NCI-H226 (cell line): ENCODE results near the gene LSM5.

Experiments used
- DNase-seq: peaks from one replicate; pipeline ENCODE4 v3.0.0-alpha.2; 2015

LSM5 gene

DNA sequence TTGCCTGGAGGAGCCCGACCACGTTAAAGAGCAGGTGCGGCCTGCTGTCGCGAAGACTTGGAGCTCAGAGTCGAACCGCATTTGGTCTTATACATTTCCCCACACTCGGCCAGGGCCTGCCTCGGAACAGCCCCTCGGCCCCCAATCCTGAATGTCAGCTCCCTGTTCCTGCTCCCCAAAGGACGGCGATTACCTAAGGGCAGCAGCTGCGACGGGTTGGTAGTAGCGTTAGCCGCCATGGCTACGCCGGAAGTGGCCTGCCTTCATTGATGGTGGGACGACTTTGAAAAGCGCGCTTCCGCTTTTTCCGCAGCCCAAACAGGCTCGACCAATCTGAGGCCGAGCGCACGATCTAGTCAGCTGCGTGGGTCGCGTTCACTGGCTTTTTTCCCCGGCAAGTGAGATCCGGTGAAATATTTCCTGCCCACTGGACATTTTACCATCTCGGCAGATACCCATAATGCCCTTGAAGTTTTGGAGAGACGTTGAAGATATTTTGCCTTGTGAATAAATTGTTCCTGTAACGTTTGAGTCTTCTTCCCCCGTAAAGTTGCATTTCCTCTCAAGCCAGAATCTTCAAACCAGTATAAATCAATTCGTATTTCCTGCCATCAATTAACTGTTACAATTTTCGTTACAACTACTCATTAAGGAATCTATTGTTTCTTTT lies at the start of gene LSM5:
Gene LSM5 (minus strand): TSS at position 254 of the 670 bp plus-strand sequence. CDS start 15 bp downstream, at position 239.
- peak; percentile 100 for DNase-seq

DNA sequence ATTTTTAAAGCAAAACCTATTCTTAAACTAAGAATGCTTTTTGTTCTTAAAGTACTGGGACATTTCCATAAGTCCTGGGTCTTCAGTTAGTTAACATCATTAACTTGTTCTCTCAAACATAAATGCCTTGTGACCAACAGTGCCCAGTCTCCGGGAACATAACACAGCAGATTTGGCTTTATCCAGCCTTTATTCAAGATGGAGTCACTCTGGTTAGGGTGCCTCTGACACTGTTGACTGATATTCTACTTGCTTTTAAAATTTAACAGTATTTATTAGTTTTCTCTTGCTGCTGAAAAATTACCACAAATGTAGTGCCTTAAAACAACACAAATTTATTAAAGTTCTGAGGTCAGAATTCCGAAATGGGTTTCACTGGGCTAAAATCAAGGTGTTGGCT lies 49.2 kb upstream of the LSM5 start:
- no peak for DNase-seq

- DNase-seq, result no peak
Measured at GRCh38 chr7:32537760-32538159, 47.6 kb upstream of the LSM5 start.

DNA sequence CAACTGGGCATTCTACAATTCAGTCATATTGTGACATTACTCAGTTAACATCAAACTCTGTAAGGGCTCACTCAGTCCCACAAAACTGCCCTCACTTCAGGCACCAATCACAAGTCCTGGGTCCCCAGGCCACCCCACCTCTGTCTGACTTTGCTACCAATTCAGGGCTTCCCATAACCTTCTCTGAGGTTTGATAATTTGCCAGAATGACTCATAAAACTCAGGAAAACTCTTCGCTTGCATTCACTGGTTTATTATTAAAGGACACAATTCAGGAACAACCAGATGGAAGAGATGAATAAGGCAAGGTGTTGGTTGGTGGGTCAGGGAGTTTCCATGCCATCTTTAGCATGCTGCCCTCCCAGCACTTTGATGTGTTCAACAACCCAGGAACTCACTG lies 46.4 kb upstream of the LSM5 start:
- peak; percentile 83 for DNase-seq

- DNase-seq, result no peak
Measured at GRCh38 chr7:32536016-32536415, 45.8 kb upstream of the LSM5 start.

DNA sequence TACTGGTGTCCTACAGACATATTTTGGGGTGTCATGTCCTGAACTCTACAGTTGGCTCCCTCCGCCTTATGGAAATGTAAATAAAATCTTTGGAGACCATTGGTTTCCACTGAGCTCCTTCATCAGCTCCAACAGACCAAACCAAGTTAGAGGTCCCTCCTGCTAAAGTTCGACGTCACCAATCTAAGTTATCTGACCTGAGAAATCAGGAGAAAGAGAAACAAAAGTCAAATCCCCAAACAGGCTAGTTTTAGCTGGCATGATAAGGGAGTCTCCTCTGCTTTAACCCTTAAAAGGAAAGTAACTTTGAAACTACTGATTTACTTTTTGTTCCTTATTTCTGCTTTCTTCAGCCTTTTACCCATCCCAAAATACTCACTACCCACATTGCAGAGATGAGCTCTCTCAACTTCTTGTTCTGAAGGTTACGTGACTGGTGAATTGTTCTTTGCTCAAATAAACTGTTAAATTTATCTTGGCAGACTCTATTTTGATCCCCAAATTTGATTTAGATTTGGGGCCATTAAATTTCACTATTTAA lies 45.1 kb upstream of the LSM5 start:
- DNase-seq, result no peak

DNA sequence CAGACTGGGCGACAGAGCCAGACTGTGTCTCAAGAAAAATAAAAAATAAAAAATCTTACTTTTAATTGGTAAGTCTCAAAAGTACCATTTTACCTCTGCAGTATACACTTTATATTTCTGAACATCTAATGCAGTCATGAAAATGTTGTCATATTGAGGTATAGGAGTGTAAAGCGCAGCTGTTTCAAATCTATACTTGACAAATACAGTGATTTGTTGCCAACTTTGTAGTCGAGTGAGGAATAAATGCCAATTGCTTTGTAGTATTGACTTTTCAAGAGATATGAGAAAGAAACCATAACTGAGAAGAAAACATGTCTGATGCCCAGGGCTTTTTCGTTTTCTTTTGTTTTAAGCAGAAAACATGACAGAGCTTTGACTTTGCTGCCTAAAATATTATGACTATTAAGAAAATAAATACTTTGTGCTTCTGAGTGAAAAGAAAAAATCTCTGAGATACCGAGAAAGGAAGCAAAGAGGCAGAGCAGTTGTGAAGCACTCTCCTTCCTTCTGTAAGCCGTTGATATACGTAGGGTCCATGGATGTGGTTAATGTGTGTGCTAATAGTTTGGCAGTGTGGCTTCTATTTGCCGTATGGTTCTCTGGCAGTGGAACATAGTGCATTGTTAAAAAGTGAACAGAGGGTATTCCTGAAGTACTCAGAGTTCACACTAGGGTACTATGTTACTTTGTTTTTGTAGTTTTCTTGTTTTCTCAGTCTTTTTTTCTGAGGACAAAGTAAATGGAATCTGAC lies 43.3 kb upstream of the LSM5 start:
- no peak for DNase-seq

DNA sequence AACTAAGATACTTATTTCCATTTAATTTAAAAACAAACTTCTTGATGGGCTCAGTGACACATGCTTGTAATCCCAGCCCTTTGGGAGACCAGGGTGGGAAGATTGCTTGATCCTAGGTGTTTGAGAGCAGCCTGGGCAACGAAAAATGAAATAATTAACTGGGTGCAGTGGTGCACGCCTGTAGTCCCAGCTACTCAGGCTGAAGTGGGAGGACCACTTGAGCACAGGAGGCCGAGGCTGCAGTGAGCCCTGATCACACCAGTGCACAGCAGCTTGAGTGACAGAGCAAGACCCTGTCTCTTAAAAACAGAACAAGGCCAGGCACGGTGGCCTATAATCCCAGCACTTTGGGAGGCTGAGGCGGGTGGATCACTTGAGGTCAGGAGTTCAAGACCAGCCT lies 42.5 kb upstream of the LSM5 start:
- no peak for DNase-seq

- DNase-seq, result no peak
Measured at GRCh38 chr7:32532086-32532485, 41.9 kb upstream of the LSM5 start.

DNA sequence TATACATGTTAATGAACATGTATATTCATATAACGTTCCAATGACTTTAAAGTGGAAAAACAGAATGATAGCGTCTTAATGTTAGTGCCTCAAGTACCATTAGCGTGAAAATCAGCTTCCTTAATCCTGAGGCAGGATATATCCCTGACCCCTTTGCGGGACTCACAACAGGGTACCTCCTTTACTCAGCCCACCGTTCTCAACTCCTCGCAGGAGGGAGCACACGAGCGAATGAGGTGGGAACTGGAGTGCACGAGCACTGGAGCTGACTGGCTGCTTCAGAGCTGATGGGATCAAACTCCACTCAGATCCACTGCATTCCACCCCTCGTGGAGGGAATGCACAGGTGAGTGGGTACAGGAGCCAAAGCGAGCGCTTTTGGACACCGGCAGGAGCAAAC lies 41.2 kb upstream of the LSM5 start:
- no peak for DNase-seq

DNA sequence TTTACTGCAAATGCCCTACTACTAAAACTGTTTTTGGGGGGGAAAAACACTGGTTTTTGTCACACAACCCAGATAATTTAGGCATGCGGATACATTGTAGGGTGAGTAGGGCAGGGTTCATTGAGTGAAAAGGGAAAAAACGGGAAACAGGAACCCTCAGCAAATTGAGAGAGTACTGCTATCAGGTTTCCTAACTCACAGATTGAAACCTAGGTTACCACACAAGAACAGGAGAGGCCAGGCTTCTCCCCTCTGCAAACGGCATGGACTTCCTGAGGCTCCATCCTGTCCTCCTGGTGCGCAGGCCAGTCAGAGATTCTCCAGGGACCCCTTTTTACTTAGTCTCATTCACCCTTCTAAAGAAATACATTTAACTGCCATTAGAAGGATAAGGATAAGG lies 35.7 kb upstream of the LSM5 start:
- no peak for DNase-seq

DNA sequence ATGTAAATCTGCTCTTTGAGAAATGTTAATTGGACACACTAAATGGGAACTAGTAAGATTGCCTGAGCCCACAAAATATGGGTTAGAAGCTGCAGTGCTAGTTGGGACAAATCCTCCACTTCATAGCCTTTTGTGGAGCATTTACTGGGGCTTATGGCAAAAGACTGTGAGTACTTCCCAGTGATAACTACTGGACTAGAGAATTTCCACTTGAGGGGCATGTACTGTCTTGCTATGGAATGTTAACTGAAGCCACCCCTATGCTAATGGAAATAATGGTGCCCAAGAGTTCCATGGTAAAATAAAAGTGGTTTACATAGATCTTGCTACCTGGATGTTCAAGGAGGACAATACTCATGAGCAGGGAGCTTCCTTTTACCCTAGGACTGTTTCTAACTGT lies 34.5 kb upstream of the LSM5 start:
- no peak for DNase-seq

DNA sequence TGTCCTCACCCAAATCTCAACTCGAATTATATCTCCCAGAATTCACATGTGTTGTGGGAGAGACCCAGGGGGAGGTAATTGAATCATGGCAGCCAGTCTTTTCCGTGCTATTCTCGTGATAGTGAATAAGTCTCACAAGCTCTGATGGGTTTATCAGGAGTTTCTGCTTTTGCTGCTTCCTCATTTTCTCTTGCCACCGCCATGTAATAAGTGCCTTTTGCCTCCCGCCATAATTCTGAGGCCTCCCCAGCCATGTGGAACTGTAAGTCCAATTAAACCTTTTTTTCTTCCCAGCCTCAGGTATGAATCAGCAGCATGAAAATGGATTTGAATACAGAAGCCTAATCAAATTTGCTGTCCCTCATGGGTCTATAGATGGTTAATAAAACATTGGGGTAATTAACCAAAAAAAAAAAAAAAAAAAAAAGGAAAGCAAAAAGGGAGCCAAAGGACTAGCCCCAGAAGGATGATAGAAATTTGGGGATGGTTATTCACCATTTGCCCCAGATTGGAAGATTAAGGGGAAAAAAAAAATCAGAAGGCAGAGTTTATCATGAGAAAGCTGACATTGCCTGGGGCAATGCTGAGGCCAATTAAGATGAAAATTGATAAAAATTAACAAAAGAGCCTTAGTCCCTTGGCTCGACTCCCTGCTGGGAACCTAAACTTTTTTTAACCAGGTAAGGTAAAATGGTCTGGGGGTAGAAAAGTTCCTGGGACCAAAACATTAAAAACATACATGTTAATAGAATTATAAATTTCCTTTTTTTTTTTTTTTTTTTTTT lies 32.8 kb upstream of the LSM5 start:
- no peak for DNase-seq

DNA sequence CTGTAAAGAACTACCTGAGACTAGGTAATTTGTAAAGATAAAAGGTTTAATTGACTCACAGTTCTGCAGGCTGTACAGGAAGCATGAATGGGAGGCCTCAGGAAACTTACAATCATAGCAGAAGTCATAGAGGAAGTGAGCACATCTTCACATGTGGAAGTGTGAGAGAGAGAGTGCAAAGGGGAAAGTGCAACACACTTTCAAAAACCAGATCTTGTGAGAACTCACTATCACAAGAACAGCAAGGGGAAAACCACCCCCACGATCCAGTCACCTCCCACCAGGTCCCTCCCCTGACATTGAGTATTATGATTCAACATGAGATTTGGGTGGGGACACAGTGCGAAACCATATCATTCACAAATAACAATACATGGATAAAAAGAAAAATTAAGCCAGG lies 29.6 kb upstream of the LSM5 start:
- no peak for DNase-seq

DNA sequence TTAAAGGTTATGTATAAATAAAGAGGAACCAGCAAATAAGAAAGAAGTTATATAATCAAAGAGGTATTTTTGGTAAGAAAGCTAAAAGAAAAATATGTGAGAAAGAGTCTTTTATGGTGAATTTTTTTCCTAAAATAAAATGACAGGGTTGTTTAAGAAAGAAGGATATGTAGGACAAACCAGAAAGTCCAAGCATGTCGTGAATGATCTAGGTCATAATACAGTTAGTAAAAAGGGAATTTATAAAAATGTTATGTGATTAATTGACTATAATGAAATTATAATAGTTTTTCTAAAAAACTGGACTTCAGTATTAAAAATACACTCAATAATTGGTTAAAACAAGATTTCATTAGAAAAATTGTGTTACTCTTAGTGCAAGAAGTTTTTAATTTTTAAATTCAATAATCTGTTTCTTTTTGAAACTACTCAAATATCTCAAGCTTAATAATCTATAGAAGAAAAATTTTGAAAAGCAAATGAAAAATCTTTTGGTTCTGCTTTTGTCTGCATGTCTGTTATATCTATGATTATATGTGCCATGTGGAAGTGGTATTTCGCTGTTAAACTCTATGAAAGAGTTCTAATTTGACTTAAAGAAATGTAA lies 28.5 kb upstream of the LSM5 start:
- peak; percentile 75 for DNase-seq

DNA sequence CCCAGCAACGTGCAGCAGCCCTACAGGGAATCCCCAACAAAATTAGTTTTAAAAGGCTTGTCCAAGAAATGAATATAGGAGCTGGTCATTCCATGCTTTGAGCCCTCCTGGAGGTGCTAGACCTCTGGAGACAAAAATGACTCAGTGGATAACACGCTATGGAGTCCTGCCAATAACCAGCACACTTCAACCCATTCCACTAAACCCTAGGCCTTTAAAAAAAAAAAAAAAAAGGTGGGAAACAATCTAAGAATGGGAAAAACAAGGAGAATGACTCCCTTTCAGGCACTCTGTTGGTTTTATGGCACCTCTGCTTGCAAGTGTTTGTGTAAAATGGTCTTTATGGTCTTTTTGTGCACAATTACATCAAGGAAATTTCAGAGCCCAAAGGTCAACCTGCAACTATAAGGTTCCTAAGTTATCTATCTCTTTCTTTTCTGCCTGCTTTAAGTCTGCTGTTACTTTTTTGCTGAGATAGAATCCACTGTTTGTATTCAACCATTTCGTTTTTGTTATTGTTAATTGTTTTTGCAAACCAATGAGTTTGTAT lies 26.4 kb upstream of the LSM5 start:
- peak; percentile 63 for DNase-seq

DNA sequence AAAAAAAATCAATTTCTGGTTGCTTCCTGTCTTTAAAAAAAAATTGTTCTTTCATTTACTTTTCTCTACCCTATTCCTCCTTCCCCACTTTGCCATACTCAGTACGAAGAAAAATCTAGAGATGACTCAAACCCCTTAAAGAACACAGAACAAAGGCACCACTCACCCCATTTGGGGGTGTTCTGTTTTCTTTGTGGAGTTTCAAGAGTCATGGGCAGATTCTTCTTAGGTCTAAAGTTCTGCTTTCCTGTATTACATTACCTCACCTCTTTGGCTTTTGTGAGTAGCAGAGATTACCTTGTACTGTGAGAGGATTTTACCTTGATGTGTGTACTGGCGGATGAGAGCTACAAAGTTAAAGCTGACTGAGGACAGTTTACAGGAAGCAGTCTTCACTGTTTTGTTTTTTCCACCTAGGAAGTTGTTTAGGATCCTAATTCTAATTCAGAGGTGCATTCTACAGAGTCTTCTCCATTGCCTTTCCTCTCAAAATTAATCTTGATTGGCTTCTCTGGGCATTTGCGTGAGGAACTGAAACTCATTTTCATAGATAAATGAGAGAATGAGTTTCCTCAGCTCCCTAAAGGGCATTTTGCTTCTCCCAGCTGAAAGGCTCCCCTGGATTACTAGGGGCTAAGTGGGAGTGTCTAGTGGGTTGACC lies 25.8 kb upstream of the LSM5 start:
- DNase-seq, result peak; percentile 77

- no peak for DNase-seq
Measured at GRCh38 chr7:32513210-32513609, 23.0 kb upstream of the LSM5 start.

GRCh38 chr7:32511791-32512190 lies 21.6 kb upstream of the LSM5 start:
- peak; percentile 93 for DNase-seq

DNA sequence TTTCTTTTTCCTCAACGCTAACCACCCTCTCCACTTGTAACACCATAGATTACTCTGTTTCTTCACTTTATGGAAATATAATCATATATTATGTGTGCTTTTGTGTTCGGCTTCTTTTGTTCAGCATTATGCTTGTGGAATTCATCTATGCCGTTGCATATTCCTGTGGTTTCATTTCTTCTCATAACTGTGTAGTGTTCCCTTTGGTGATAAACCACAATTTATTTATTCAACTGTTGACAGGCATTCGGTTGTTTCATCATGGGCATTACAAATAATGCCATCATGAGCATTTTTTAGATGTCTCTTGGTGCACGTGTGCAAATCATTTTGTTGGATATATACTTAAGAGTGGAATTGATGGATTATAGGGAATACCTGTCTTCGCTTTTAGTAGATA lies 17.2 kb upstream of the LSM5 start:
- peak; percentile 66 for DNase-seq

DNA sequence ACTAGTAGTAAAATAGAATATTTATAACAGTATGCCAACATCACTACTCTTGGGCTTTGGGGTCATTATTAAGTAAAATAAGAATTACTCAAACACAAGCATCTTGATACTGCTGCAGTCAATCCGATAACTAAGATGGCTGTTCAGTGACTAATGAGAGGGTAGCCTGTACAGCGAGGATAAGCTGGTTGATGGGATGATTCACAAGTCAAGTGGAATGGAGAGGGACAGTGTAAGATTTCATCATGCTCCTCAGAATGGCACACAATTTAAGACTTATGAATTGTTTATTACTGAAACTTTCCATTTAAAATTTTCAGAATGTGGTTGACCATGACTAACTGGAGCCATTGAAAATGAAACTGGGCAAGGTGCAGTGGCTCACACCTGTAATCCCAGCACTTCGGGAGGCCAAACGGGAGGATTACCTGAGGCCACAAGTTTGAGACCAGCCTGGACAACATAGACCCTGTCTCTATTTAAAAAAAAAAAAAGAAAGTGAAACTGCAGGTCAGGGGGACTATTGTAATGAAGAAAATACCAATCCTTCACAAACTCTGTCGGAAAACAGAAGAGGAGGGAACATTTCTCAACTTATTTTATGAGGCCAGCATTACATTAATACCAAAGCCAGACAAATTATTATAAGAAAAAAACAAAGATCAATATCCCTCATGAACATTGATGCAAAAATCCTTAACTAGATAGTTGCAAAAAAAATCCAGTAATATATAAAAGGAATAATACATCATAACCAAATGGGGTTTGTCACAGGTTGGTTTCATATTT lies 16.3 kb upstream of the LSM5 start:
- DNase-seq, result peak; percentile 97
